OCI-M1 (cell line): Measurements from ENCODE around the gene RANBP9.

Source experiments
- DNase-seq: peaks from one replicate; lab custom pipeline; 2025; lab: John Stamatoyannopoulos, UW

The RANBP9 gene

DNA sequence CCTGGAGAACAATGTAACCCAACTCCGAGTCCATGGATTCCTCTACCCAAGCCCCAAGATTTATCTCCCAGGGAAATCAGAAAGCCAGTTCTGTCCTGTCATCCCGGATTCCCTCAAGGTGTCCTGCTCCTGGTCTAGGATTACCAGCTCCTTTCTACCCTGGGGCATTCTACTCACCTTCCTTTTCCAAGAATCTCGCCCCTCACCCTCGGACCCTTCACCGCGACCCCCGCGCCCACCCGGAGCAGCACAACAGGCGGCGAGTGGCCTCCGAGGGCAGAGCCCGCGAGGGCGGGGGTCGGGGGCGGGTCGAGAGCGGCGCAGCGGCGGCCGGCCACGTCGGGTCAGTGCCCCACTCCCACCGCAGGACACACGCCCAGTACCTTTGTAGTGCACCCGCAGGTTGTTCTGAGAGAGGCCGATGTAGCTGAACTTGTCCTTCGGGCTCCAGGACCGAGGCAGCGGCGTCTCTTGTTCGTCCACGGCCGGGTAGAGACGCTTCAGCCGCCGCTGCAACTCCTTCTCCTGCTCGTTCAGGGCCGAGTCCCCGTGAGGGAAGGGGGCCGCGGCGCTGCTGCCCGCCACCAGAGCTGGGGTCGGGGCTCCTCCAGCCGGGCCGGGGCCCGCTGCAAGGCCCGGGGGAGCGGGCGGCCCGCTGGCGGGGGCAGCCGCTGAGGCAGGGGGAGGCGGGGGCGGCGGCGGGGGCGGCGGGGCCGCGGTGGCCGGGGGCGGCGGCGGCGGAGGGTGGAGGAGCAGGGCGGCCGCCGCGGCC, 897 bp downstream of the RANBP9 start:
- peak; percentile 82 for DNase-seq

DNA sequence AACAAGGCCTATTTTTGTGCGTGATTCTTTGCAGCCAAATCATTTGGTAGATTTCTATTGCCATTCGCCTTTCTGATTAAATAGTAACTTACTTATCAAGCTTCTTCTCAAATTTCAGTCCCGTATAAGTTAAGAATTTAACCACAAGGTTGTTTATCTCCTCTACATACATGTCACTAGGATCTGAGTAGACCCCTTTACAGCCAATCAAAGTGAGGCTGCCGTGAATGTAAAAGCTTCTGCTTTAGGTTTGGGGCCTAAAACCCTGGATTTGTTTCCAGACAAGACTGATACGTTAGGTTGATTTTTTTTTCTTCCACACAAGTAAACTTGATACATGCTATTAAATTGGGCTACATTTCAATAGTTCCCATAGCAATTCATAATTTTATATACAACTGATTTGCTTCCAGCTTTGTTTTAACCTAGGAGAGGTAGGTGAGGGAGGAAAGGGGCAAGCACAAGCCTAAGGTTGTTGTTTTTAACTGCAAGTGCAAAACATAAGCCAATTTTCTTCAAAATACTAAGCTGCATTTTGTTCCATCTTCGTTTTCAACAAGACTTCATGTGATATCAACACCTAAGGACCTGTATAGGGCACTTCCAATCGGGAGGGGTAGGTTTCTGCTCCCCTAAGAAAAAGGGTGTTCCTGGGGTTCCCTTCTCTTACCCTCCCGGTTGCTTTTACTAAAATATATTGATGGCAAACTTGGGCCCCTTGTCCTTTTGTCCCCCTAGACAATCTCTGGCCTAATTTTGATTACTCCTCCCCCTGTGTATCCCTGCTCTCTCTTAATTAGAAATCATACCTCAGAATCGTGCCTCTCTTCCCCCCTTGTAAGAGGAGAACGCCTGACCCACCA, 1.7 kb downstream of the RANBP9 start:
- peak; percentile 97 for DNase-seq

DNA sequence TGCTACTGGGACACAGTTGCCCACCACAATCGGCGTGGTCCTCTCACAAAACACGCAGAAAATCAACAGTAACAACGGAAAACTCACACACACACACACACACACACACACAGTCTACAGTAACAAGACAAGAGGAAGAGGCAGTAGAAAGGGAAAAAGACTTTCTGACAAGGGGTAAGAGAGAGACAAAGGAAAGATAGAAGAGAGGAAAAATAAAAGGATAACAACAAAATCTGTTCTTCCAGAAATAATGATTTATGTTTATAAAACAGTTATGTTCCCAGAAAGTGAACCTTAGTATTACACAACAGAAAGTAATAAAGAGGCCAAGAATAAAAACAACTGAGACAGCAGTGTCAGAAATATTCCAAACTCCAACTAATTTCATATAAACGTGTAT, 2.9 kb downstream of the RANBP9 start:
- peak; percentile 54 for DNase-seq

DNA sequence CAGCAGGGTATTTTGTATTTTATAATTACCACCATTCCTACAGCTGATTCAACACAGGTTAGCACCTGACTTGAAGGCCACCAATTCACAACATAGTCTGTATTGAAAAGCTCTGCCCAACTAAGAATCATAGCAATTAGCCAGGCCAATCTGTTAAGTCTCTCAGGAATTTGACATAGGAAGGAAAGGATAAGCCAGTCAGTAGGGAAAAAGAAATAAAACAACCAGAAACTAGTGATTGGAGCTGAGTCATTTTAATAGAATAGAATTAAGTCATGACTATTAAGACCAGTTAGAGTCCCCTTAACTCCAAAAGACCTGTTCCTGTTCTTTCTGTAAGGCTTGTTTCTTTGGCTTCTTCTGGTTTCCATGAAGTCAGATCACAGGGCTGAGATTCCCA, 8.1 kb downstream of the RANBP9 start:
- DNase-seq, result no peak

DNA sequence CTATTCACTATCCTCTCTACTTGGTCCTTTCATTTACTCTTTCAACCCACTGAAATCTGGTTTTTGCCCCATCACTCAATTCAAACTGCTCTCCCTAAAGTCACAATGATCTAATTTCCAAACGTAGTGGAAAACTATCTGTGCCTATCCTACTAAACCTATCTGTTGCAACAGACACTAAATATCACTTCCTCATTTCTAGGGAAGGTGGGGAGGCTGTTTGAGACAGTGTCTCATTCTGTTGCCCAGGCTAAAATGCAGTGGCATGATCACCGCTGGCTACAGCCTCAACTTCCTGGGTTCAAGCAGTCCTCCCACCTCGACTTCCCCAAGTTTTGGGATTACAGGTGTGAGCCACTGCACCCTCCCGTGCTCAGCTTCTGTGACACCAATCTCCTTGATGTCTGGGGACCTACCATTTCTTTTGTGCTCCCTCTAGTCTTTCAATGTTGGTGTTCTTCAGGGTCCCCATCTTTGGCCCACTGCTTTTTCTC, 8.8 kb downstream of the RANBP9 start:
- peak; percentile 94 for DNase-seq

DNA sequence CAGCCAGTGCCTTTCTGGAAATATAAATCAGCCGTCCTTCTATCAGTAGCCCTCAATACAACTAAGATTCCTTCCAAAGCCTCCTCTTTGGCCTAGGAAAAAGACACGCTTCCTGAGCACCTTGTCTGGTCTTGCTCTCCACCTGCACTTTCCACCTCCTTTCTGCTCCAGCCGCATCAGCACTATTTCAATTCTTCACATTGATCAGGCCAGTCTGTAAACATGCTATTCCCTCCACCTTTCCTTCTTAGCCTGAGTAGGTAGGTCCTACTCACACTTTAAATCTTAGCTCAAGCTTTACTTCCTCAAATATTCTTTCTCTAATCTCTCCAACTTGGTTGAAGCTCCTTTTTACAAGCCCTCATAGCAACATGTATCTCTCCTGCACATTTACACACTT, 11.4 kb downstream of the RANBP9 start:
- DNase-seq, result peak; percentile 63

DNA sequence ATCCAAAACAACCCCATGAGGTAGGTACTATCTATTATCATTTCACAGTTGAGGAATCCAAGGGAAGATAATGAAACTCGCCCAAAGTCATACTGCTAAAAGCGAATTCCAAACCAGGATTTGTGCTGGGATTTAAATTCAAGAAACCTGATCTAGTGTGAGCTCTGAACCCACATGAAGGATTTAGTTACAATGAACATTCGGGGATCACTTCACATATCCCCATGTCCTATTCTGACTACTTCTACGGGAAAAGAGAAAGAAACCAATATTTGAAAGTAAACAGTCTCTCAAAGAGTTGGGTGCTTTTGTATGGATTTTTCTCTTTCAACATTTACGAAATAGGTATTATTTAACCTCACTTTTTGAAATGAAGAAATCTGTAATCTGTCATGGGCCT, 12.9 kb downstream of the RANBP9 start:
- no peak for DNase-seq

DNA sequence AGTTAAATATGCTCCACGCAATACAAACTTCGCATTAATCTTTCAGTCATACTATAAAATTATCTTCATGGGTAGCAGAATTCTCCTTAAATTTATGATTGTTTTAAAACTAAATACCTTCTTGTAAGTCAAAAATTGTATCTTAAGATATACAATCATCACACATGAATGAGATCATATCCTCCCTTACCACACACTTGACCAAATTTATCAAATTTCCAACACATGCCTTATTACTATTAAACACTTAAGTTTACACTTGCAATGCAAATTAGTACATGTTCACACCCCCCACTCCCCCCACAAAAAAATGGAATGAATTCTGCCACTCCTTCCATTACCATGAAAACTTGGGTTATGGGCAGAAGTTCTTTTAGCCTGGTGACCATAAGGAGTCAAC, 13.8 kb downstream of the RANBP9 start:
- no peak for DNase-seq

DNA sequence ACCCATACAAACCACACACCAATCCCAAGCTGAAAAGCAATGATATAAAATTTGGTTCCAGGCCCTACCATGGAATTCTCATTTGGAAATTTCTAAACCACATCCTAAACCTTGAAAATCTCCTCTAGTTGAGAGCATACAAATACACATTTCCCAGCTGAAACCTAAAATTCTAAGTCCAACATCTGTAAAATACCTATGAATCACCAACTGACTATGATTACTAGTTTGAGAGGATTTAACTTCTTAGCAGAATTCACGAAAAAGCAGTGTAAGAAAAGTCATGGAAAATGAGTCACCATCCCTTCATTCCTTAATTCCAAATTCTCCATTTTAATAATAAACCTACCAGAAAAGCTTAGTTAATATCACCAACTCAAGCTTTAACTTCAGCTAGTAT, 15.4 kb downstream of the RANBP9 start:
- no peak for DNase-seq

DNA sequence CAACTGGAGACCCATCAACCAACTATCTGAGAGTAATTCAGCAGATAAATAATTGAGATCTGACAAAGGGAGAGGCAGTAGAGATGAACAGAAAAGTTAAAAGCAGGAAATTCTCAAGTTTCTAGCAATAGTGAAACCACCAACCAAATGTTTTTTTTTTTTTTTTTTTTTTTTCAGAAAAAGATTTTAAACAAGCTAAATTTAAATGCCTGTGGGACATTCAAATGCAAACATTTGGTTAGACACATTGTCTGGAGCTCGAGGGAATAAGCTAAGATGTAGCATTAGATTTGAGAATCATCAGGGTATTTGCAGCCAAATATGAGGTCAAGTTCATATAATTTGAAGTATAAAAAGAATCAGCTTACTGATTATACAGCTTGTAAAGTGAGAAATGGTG, 16.4 kb downstream of the RANBP9 start:
- peak; percentile 52 for DNase-seq

DNA sequence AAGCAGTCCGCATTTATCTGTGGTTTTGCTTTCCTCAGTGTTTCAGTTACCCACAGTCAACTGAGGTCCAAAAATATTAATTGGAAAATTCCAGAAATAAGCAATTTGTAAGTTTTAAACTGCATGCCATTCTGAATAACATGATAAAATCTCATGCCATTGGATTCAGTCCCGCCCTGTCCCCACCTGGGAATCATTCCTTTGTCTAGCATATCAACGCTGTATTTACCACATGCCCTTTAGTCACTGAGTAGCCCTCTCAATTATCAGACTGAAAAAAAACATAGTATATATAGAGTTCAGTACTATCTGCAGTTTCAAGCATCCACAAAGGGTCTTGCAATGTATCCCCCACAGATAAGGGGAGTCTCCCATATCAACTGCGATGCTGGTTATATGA, 17.1 kb downstream of the RANBP9 start:
- peak; percentile 66 for DNase-seq

DNA sequence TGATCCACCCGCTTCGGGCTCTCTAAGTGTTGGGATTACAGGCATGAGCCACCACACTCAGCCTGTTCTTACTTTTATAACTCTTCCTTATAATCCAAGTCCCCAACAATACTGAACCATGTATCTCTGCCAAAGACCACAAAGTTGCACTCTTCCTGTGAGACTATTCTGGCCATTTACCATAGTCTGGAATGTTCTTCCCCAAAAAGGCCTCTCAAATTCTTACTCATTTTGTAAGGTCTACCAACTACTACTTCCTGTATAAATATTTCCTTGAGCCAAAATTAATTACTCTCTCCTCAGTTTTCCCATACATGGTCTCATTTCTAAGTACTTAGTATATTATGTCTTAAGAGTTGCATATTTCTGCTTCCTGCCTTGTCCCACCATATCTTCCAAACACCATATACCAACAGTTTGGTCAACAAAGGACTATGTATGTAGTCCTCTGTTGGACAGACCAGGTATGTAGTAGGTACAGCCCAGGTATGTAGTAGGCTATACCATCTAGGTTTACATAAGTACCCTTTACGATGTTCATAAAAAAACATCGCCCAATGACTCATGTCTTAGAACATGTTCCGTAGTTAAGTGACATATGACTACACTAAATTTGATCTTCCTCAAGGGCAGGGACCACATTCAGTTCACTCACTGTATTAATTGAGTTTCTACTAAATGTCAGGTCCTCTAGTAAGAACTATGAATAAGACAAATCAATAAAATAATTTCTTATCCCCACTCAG, 22.0 kb downstream of the RANBP9 start:
- DNase-seq, result no peak

DNA sequence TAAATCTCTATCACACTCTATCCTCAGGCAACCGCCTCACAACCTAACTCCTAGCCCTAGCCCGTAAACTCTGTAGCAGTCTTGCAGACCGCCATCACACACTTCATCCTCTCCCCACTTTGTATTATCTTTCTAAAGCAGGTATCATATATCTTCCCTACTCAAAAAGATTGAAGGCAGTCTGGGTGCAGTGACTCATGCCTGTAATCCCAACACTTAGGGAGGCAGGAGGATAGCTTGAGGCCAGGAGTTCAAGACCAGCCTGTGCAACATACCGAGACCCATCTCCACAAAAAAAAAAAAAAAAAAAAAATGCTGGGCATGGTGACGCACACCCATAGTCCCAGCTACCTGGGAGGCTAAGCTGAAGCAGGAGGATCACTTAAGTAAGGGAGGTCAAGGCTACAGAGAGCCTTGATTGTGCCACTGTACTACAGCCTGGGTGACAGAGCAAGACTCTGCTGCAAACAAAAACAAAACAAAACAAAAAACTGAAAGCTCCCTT, 22.9 kb downstream of the RANBP9 start:
- no peak for DNase-seq

DNA sequence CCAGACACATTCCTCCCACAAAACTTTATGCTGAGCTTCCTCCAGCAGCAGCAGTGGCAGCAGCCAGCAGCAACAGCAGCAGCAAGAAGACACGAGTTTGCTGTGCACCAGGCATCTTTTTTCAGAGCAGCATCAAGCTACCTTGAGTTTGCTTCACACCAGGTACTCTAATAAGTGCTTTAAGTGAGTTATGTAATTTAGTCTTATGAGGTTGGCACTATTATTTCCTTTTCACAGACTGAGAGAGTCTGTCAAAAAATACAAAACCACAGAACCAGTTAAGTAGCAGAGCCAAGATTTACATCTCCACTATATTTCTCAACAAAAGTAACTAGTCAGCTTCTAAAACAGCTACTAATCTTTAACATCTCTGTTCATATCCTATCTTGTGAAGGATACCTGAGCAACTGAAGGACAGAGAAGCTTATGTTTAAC, 23.7 kb downstream of the RANBP9 start:
- no peak for DNase-seq

DNA sequence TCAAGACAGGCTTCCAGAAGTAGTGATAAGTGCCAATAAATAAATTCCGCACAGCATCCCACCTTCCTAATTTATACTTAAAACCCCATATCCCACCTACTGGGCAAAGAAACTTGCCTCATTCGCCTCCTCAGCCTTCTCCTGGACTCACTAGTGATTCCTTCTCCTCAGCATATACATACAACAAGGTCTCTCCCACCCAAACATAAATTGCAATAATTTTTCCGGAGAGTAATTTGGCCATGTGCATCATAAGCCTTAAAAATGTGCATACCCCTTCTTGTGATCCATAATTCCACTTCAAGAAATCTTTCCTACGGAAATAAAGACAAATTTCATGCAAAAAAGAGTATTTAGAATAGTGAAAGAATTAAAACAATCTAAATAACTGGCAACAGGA, 26.8 kb downstream of the RANBP9 start:
- no peak for DNase-seq

DNA sequence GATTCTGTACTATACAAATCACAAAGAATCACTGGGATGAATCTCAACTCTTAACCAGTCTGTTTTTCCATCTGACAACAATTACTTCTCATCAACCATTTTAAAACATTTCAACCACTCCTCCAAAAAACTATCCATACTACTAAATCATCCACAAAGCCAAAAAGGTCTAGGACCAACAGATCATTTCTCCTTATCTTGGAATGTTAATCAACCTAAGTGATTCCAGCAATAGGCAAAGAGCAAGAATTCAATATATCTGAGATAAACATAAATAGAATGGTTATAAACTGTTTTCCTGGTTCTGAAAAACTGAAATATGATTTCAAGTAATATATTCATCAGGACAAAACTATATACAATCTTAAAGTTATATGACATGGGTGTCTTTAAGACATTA, 28.6 kb downstream of the RANBP9 start:
- DNase-seq, result no peak

DNA sequence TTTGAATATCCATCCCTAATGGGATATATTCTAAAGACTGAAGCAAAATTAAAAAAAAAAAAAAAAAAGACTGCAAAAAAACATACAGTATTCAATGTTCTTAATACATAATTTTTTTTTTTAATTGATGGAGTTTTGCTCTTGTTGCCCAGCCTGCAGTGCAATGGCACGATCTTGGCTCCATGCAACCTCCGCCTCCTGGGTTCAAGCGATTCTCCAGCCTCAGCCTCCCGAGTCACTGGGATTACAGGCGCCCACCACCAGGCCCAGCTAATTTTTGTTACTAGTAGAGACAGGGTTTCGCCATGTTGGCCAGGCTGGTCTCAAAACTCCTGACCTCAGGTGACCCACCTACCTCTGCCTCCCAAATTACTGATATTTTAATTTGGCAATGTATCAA, 29.3 kb downstream of the RANBP9 start:
- DNase-seq, result no peak

DNA sequence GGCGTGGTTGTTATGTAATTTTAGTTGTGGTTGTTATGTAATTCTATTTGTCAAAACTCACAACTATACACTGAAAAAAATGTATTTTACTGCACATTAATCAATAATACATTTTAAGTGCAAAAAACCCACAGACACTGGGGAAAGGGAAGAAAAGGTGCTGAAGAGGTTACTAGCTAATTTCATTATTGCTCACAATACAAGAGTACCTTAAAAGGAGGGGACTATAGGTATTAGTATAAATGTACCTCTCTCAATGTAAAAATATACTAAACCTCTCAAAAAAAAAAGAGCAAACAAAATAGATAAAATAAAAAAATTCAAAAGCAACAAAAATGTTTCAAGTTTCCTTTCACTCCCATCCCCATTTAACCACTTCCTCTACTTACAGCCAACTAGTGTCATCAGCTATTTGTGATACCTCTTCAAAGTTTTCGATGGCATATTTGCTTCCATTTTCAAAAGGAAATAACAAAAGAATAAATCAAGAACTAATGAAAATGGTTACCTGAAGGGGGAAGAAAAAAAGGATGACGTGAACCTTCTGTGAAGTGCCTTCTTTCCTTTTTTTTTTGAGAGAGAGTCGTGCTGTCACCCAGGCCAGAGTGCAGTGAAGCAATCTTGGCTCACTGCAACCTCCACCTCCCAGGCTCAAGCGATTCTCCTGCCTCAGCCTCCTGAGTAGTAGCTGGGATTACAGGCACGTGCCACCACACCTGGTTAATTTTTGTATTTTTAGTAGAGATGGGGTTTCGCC, 30.2 kb downstream of the RANBP9 start:
- DNase-seq, result peak; percentile 70

DNA sequence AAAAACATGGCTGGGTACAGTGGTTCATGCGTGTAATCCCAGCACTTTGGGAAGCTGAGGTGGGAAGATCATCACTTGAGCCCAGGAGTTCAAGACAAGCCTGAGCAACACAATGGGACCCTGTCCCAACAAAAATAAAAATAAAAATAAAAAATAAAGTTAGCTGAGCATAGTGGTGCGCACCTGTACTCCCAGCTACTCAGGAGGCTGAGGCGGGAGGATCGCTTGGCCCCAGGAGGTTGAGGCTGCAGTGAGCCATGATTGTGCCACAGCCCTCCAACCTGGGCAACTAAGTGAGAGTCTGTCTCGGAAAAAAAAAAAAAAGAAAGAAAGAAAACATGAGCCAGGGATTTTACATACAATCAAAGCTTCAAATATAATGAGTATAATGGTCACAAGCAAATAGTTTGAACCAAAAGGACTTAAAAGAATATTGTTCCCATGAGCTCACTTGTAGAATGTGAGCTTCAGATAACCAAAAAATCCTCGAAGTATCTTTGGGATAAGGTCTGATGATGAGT, 31.1 kb downstream of the RANBP9 start:
- no peak for DNase-seq

DNA sequence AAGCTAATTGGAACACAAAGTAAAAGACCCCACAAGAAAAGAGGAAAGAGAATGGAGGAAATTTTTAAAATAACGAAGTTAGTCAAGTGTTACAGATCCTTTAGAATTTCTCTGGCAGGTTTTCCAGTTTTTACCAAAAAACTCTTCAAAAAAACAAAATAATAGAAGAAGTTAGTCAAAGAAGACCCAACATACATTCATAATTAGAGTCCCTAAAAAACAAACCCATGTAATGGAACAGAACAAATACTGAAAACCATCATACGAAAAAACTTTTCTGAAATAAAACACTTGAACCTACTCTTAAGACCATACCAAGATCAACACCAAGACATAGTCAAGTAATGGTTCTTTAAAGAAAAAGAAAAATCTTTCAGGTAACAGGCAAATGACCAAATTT, 31.6 kb downstream of the RANBP9 start:
- no peak for DNase-seq

DNA sequence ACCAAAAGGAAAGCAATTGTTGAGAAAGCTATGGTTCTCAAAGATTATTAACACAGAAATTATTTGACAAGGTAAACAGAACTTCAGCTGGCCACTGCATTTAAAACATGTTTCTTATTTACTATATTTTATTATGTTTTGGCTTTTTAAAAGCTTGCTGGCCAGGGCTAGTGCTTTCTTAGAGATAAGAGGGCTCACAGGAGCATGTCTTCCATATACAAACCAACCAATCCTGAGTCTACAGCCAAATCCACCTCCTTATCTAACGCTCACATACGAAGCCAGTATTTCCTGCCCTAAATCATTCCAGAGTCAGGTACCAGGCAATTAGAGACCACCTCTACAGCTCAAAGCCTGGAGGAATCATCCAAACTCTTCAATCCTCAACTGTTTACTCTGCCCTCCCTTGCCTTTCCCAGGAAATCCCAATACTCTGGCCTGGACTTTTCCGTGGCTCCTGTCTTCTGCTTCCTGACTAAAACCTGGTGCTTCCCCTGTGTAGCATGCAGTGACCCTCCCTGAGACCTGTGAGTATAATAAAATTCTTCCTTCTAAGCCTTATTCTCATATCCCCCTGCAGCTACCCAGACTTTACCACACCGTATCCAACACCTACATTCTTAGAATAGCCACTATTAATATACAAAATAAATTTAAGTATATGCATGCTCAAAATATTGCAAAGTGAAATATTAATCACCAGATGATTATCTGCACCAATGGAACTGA, 33.2 kb downstream of the RANBP9 start:
- peak; percentile 95 for DNase-seq
